HL-60 (cell line): ENCODE data around the gene LRRC8E.

ENCODE experiments used
- DNase-seq, 2 experiments: peaks; one replicate each; pipeline ENCODE4 v3.0.0-alpha.2; 2010 to 2020; ENCODE audit warnings: low read depth in 1 of 2, low spot score in 1 of 2
- H3K27ac ChIP-seq: fragments of 250-450 bp; sonication (Bioruptor Pico); replicated peaks from 2 replicates; pipeline ENCODE4 v1.5.1; 2020; ENCODE audit warnings: mild to moderate bottlenecking, moderate library complexity
- H3K27me3 ChIP-seq: fragments of 250-450 bp; sonication (Bioruptor Pico); 2 replicates; pipeline ENCODE4 v1.5.1; 2021; ENCODE audit warnings: mild to moderate bottlenecking, moderate library complexity; ENCODE audit not compliant: insufficient read depth, poor library complexity, severe bottlenecking
- H3K4me3 ChIP-seq: replicated peaks from 2 replicates; pipeline ENCODE4 v1.5.1; 2011; ENCODE audit warnings: mild to moderate bottlenecking, control low read depth, low read length; ENCODE audit not compliant: insufficient read depth
- GABPA ChIP-seq: IDR thresholded peaks from 2 replicates; pipeline ENCODE4 v1.6.1; 2012; ENCODE audit warnings: low read depth
- POLR2AphosphoS5 ChIP-seq: IDR thresholded peaks from 2 replicates; pipeline ENCODE4 v1.6.1; 2012; ENCODE audit warnings: low read depth
- SPI1 ChIP-seq: IDR thresholded peaks from 2 replicates; pipeline ENCODE4 v1.6.1; 2012; ENCODE audit warnings: low read depth, mild to moderate bottlenecking, borderline replicate concordance
- TF ChIP-seq, protein P1 (sequence below): IDR thresholded peaks from 2 replicates; pipeline ENCODE4 v1.6.1; 2012; ENCODE audit warnings: low read depth; ENCODE audit not compliant: insufficient replicate concordance
- TF ChIP-seq, protein P2 (sequence below): IDR thresholded peaks from one replicate; pipeline ENCODE4 v1.5.1; 2011; ENCODE audit warnings: low read length, control low read depth, inconsistent platforms; ENCODE audit not compliant: insufficient read depth

LRRC8E gene

DNA sequence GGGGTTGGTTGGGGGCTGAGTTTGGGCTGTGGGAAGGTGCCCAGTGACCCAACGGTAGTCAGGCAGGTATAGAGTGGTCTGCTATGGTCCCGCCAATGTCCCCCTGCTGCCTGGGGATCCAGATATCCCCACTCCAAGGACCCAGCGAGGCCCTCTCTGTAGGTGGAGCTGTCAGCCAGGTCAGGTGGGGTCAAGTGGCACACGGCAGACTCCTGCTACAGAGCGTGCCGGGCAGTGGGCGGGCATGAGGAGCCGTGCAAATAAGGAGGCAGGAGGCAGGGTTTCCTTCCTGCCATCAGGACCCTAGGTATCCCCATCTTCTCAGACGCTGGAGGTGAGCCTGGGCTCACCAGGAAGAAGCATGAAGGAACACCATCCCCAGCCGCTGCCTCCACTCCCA is 43.4 kb upstream of the LRRC8E start:
- H3K4me3 ChIP-seq = no peak overlapping the region
- no peak for DNase-seq
- H3K27me3 ChIP-seq = no peaks in the 10 kb centered on the region
- H3K27ac ChIP-seq = no peak overlapping the region
- TF ChIP-seq POLR2AphosphoS5 (no peak), GABPA (no peak), SPI1 (no peak)
- TF ChIP-seq, protein P1, sequence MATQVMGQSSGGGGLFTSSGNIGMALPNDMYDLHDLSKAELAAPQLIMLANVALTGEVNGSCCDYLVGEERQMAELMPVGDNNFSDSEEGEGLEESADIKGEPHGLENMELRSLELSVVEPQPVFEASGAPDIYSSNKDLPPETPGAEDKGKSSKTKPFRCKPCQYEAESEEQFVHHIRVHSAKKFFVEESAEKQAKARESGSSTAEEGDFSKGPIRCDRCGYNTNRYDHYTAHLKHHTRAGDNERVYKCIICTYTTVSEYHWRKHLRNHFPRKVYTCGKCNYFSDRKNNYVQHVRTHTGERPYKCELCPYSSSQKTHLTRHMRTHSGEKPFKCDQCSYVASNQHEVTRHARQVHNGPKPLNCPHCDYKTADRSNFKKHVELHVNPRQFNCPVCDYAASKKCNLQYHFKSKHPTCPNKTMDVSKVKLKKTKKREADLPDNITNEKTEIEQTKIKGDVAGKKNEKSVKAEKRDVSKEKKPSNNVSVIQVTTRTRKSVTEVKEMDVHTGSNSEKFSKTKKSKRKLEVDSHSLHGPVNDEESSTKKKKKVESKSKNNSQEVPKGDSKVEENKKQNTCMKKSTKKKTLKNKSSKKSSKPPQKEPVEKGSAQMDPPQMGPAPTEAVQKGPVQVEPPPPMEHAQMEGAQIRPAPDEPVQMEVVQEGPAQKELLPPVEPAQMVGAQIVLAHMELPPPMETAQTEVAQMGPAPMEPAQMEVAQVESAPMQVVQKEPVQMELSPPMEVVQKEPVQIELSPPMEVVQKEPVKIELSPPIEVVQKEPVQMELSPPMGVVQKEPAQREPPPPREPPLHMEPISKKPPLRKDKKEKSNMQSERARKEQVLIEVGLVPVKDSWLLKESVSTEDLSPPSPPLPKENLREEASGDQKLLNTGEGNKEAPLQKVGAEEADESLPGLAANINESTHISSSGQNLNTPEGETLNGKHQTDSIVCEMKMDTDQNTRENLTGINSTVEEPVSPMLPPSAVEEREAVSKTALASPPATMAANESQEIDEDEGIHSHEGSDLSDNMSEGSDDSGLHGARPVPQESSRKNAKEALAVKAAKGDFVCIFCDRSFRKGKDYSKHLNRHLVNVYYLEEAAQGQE = no peak
- TF ChIP-seq, protein P2, sequence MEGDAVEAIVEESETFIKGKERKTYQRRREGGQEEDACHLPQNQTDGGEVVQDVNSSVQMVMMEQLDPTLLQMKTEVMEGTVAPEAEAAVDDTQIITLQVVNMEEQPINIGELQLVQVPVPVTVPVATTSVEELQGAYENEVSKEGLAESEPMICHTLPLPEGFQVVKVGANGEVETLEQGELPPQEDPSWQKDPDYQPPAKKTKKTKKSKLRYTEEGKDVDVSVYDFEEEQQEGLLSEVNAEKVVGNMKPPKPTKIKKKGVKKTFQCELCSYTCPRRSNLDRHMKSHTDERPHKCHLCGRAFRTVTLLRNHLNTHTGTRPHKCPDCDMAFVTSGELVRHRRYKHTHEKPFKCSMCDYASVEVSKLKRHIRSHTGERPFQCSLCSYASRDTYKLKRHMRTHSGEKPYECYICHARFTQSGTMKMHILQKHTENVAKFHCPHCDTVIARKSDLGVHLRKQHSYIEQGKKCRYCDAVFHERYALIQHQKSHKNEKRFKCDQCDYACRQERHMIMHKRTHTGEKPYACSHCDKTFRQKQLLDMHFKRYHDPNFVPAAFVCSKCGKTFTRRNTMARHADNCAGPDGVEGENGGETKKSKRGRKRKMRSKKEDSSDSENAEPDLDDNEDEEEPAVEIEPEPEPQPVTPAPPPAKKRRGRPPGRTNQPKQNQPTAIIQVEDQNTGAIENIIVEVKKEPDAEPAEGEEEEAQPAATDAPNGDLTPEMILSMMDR = no peak

DNA sequence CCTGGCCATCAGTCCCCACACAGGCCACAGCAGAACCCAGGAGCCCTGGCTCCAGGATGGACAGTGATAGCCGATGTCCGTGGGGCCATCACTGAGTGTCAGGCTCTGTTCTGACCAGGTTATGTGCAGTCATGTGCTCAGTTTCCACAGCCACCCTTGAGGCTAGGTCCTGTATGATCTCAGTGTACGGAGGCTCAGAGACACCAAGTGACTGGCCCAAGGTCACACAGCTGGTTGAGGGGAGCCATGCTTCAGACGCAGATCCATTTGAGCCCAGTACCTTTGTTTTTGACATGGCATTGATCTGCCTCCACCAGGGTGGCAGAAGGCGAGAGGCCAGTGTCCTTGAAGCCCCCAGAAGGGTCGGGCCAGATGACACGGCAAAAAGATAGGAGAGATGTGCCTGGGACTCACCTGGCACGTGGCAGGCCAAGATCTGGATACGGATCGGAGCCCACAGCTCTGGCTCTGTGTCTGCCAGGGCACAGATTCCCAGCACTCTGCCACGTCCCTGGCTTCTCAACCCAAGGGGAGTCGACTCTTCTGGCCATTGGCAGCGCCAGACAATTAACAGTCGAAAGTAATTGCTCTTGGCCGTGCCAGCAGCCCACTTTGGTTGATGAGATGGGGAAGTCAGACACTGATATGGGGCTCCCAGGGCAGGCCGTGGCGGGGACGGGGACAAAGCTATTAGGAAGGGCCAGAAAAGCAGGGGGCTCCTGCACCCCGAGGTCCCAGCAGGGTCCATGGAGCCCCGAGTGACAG is 42.7 kb upstream of the LRRC8E start:
- Histone ChIP-seq H3K27me3 (no peaks in the 10 kb centered on the region), H3K27ac (no peak overlapping the region), H3K4me3 (no peak overlapping the region)
- TF ChIP-seq POLR2AphosphoS5 = no peak
- no peak for TF ChIP-seq SPI1
- TF ChIP-seq, protein P1 = no peak
- TF ChIP-seq GABPA = no peak
- TF ChIP-seq, protein P2 = no peak
- DNase-seq = no peak

DNA sequence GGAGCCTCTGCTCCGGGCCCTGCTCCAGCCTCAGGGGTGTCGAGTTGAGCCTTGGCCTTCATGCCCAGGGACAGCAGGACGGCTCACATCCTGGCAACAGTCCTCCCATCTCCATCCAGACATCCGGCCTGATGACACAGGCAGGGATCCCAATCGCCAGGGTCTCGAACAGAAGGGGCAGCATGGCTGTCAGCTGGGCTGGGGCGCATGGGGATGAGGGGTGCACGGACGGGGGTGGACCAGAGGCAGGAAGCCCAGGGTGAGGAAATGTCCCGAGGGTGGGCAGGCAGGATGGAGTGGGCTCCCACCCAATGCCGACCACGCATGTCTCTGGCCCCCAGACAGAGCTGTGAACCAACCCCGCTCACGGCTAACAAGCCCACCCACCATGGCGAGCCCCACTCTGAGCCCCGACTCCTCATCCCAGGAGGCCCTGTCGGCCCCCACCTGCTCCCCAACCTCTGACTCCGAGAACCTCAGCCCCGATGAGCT is 42.1 kb upstream of the LRRC8E start:
- no peak for DNase-seq
- no peak overlapping the region for H3K27ac ChIP-seq

DNA sequence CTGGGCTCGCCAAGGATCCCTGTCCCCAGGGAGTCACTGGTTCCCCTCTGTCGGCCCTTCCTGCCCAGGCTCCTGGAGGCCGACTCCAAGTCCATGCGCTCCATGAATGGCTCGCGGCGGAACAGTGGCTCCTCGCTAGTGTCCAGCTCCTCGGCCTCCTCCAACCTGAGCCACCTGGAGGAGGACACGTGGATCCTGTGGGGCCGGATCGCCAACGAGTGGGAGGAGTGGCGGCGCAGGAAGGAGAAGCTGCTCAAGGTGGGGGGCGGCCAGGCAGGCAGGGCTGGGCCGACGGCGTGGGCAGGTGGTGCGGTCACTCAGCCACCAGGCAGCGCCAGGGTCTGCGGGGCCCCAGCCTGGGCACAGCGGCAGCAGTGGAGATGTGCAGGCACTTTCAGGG is 40.6 kb upstream of the LRRC8E start:
- Histone ChIP-seq H3K27ac (no peak overlapping the region), H3K27me3 (no peaks in the 10 kb centered on the region), H3K4me3 (no peak overlapping the region)
- no peak for DNase-seq
- TF ChIP-seq SPI1 = no peak
- no peak for TF ChIP-seq GABPA
- TF ChIP-seq, protein P1 = no peak
- TF ChIP-seq, protein P2 = no peak

More for the DNA sequence above, 42.1 kb upstream of the LRRC8E start:
- no peaks in the 10 kb centered on the region for H3K27me3 ChIP-seq
- TF ChIP-seq POLR2AphosphoS5 = no peak
- TF ChIP-seq SPI1 = no peak
- H3K4me3 ChIP-seq = no peak overlapping the region
